Measurements from ENCODE around the gene CEACAM21. TPM values are rescaled to one million over a fixed set of nuclear protein-coding genes. Genes with fewer than 3 reads are reported as not detected.
A peak's percentile ranks its signal among the peaks of the same experiment; 100 is the strongest.

The CEACAM21 gene
- total RNA-seq, 1 experiment from 2014 or later: 0.35 TPM

DNA sequence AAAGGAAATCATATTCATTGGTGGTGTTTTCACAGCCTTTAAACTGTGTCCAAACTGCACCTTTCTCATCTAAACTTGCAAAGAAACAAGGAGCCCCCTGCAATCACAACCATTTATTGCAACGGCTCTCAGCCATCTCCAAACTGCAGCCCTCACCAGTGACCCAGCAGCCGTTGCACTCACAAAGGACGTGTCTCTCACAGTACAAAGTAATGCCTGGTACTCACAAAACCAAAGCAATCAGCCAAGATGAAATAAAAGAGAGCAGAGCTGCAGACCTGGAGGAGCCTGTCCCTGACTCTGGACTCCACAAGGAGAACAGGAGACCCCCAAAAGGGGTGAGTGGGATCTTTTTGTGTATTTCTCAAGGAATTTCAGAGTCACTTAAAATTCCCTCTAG, 20.2 kb upstream of the CEACAM21 start (continued):
- TF ChIP-seq, protein P1, sequence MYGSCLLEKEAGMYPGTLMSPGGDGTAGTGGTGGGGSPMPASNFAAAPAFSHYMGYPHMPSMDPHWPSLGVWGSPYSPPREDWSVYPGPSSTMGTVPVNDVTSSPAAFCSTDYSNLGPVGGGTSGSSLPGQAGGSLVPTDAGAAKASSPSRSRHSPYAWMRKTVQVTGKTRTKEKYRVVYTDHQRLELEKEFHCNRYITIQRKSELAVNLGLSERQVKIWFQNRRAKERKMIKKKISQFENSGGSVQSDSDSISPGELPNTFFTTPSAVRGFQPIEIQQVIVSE (CRISPR knock-in tag; IDR thresholded peaks at IDR 0.05; ENCODE audit: borderline replicate concordance): no peak

DNA sequence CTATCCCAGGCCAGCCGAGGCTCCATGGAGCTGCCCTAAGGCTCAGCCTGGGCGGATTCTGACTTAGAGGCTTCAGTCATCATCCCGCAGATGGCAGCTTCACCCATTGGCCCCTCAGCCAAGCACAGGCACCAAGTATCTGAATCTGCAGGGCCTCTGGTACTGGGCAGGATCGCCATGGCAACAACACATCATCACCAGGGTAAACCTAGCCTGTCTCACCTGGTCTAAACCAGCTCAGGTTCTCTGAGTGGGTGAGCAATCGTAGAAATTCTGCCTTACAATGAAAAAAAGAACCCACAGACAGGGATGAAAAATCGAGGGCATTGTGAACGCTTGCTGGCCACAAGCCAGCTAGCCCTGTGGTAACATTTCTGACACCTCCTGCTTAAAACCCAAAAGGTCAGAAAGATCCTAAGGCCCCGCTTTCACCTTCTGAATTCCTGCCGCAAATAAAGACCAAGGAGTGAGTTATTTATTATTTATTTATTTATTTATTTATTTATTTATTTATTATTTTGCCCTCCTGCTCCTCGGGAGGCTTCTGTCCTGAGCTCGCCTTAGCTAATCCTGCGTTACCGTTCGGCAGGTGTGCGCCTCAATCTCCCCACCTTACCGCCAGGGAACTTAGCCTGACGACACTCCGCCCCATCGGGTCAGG, 12.0 kb upstream of the CEACAM21 start:
- peaks cover 95% of the 10 kb centered on the region for H3K27me3 Mint-ChIP-seq (ENCODE audit: low read depth)
- no peak overlapping the region for H3K27ac Mint-ChIP-seq
- CTCF ChIA-PET: interaction anchor here (0.6 to 10.4 kb wide), 54 partner anchors 8 to 901 kb away, joined by 3 to 310 read pairs (median 5); partner anchors contain the start of genes B3GNT8, B9D2, CEACAM21 and DMAC2

DNA sequence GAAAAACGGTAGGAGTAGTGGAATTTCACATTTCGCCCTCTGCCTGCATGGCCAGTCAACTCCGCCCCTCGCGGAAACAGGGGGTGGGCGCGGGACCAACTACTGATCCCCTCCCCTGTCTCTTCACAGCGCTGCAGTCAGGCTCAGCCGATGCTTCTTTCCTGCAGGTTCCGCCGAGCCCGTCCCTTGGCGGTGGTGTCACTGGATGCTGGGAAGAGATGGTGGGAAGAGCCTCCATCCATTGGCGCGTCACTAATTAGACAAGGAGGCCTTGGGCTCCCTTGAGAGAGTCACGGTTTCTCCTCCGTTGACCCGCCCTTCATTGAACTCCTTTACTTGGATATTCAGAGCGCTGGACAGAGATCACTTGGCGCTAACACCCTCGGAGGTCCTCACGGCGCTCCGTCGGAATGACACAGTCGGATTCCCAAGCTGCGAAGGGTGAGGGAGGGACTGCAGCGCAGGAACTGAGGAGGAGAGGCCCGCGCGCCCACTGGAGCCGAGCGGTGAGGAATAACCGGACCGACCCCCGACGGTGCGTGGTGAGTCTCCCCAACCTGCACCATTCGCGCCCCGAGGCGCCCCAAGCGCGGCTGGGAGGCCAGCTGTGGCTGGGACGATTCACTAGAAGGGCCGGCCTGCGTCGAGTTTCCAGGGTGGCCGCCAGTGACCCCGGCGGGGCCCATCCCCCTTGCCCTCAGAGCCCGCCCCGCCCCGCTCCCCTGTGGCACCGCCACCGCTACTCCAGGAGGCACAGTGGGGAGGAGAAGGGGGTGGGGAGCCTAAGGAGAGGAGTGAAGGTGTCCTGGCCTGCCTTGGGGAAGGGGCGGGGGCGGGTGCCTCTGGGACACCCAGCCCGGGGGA, 11.2 kb upstream of the CEACAM21 start:
- Mint-ChIP-seq H3K9me3 (no peaks in the 10 kb centered on the region), H3K4me3 (peak overlapping the region; percentile 72), H3K36me3 (no peaks in the 10 kb centered on the region), H3K4me1 (peaks cover 15% of the 10 kb centered on the region), H3K27ac (no peak overlapping the region), H3K27me3 (ENCODE audit: low read depth) (peaks cover 95% of the 10 kb centered on the region)
- peak; percentile 51 for DNase-seq (ENCODE audit: low spot score)
- peak; percentile 25 for ATAC-seq
- CTCF ChIA-PET: interaction anchor here (1.1 to 10.4 kb wide), 27 partner anchors 10 to 243 kb away, joined by 3 to 310 read pairs (median 6); partner anchors contain the start of genes B3GNT8, B9D2, CEACAM21 and DMAC2
- POLR2A ChIA-PET: interaction anchor here (1.6 kb wide), 1 partner anchor 125 kb away, joined by 10 read pairs; the partner anchor contains the start of gene DMAC2
- TF ChIP-seq, protein P2, sequence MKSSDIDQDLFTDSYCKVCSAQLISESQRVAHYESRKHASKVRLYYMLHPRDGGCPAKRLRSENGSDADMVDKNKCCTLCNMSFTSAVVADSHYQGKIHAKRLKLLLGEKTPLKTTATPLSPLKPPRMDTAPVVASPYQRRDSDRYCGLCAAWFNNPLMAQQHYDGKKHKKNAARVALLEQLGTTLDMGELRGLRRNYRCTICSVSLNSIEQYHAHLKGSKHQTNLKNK (CRISPR knock-in tag; IDR thresholded peaks at IDR 0.05): no peak
- TF ChIP-seq, protein P3, sequence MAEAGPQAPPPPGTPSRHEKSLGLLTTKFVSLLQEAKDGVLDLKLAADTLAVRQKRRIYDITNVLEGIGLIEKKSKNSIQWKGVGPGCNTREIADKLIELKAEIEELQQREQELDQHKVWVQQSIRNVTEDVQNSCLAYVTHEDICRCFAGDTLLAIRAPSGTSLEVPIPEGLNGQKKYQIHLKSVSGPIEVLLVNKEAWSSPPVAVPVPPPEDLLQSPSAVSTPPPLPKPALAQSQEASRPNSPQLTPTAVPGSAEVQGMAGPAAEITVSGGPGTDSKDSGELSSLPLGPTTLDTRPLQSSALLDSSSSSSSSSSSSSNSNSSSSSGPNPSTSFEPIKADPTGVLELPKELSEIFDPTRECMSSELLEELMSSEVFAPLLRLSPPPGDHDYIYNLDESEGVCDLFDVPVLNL (CRISPR knock-in tag; IDR thresholded peaks at IDR 0.05; ENCODE audit: borderline replicate concordance, low read depth): no peak
- TF ChIP-seq TEAD1 (CRISPR knock-in tag; IDR thresholded peaks at IDR 0.05) (no peak), ZBTB21 (CRISPR knock-in tag; IDR thresholded peaks at IDR 0.05; ENCODE audit: borderline replicate concordance) (no peak), MYBL2 (CRISPR knock-in tag; IDR thresholded peaks at IDR 0.05) (no peak), ZNF416 (CRISPR knock-in tag; IDR thresholded peaks at IDR 0.05) (no peak), FOXJ3 (CRISPR knock-in tag; IDR thresholded peaks at IDR 0.05; ENCODE audit: borderline replicate concordance) (no peak), GABPB1 (CRISPR knock-in tag; IDR thresholded peaks at IDR 0.05) (no peak), NFYB (CRISPR knock-in tag; conservative IDR thresholded peaks at IDR 0.05; ENCODE audit: low read depth) (no peak)
- TF ChIP-seq, protein P4, sequence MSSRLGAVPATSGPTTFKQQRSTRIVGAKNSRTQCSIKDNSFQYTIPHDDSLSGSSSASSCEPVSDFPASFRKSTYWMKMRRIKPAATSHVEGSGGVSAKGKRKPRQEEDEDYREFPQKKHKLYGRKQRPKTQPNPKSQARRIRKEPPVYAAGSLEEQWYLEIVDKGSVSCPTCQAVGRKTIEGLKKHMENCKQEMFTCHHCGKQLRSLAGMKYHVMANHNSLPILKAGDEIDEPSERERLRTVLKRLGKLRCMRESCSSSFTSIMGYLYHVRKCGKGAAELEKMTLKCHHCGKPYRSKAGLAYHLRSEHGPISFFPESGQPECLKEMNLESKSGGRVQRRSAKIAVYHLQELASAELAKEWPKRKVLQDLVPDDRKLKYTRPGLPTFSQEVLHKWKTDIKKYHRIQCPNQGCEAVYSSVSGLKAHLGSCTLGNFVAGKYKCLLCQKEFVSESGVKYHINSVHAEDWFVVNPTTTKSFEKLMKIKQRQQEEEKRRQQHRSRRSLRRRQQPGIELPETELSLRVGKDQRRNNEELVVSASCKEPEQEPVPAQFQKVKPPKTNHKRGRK (CRISPR knock-in tag; IDR thresholded peaks at IDR 0.05; ENCODE audit: borderline replicate concordance): no peak
- TF ChIP-seq, protein P5, sequence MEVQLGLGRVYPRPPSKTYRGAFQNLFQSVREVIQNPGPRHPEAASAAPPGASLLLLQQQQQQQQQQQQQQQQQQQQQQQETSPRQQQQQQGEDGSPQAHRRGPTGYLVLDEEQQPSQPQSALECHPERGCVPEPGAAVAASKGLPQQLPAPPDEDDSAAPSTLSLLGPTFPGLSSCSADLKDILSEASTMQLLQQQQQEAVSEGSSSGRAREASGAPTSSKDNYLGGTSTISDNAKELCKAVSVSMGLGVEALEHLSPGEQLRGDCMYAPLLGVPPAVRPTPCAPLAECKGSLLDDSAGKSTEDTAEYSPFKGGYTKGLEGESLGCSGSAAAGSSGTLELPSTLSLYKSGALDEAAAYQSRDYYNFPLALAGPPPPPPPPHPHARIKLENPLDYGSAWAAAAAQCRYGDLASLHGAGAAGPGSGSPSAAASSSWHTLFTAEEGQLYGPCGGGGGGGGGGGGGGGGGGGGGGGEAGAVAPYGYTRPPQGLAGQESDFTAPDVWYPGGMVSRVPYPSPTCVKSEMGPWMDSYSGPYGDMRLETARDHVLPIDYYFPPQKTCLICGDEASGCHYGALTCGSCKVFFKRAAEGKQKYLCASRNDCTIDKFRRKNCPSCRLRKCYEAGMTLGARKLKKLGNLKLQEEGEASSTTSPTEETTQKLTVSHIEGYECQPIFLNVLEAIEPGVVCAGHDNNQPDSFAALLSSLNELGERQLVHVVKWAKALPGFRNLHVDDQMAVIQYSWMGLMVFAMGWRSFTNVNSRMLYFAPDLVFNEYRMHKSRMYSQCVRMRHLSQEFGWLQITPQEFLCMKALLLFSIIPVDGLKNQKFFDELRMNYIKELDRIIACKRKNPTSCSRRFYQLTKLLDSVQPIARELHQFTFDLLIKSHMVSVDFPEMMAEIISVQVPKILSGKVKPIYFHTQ (CRISPR knock-in tag; IDR thresholded peaks at IDR 0.05): no peak
- TF ChIP-seq, protein P6, sequence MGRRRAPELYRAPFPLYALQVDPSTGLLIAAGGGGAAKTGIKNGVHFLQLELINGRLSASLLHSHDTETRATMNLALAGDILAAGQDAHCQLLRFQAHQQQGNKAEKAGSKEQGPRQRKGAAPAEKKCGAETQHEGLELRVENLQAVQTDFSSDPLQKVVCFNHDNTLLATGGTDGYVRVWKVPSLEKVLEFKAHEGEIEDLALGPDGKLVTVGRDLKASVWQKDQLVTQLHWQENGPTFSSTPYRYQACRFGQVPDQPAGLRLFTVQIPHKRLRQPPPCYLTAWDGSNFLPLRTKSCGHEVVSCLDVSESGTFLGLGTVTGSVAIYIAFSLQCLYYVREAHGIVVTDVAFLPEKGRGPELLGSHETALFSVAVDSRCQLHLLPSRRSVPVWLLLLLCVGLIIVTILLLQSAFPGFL (CRISPR knock-in tag; IDR thresholded peaks at IDR 0.05; ENCODE audit: borderline replicate concordance): no peak

More for the DNA sequence above, 12.0 kb upstream of the CEACAM21 start:
- H3K4me1 Mint-ChIP-seq: peaks cover 15% of the 10 kb centered on the region
- ATAC-seq: 0 out of 2 replicates have a peak, but pooled peaks have one; percentile 8
- no peaks in the 10 kb centered on the region for H3K36me3 Mint-ChIP-seq
- H3K4me3 Mint-ChIP-seq: peak overlapping the region; percentile 72
- no peaks in the 10 kb centered on the region for H3K9me3 Mint-ChIP-seq
- no peak for TF ChIP-seq NFATC4 (CRISPR knock-in tag; IDR thresholded peaks at IDR 0.05)
- TF ChIP-seq IRF2 (CRISPR knock-in tag; IDR thresholded peaks at IDR 0.05; ENCODE audit: borderline replicate concordance, low read depth): no peak
- TF ChIP-seq, protein P7, sequence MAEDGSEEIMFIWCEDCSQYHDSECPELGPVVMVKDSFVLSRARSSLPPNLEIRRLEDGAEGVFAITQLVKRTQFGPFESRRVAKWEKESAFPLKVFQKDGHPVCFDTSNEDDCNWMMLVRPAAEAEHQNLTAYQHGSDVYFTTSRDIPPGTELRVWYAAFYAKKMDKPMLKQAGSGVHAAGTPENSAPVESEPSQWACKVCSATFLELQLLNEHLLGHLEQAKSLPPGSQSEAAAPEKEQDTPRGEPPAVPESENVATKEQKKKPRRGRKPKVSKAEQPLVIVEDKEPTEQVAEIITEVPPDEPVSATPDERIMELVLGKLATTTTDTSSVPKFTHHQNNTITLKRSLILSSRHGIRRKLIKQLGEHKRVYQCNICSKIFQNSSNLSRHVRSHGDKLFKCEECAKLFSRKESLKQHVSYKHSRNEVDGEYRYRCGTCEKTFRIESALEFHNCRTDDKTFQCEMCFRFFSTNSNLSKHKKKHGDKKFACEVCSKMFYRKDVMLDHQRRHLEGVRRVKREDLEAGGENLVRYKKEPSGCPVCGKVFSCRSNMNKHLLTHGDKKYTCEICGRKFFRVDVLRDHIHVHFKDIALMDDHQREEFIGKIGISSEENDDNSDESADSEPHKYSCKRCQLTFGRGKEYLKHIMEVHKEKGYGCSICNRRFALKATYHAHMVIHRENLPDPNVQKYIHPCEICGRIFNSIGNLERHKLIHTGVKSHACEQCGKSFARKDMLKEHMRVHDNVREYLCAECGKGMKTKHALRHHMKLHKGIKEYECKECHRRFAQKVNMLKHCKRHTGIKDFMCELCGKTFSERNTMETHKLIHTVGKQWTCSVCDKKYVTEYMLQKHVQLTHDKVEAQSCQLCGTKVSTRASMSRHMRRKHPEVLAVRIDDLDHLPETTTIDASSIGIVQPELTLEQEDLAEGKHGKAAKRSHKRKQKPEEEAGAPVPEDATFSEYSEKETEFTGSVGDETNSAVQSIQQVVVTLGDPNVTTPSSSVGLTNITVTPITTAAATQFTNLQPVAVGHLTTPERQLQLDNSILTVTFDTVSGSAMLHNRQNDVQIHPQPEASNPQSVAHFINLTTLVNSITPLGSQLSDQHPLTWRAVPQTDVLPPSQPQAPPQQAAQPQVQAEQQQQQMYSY (CRISPR knock-in tag; IDR thresholded peaks at IDR 0.05): peak; percentile 8; the same call in 1 of the 2 replicates
- no peak for TF ChIP-seq ETV6 (CRISPR knock-in tag; IDR thresholded peaks at IDR 0.05)
- POLR2A ChIA-PET: interaction anchor here (1.6 kb wide), 1 partner anchor 124 kb away, joined by 10 read pairs; the partner anchor contains the start of gene DMAC2
- peak; percentile 48 for DNase-seq (ENCODE audit: low spot score)

All from WTC11 (cell line).